Small intestine (tissue), 7 donors: ENCODE data around the gene ATP10B. TPM values are rescaled to one million over a fixed set of nuclear protein-coding genes. Genes with fewer than 3 reads are reported as not detected.

ENCODE experiments used
- DNase-seq, 2 donors: peaks; one replicate each; pipeline versions ENCODE4 v3.0.0 to v3.0.0-alpha.2; 2013
- FAIRE-seq: peaks from 2 replicates; lab custom pipeline; 2012; peaks lifted over from hg19 to GRCh38; lab: Jason Lieb, UNC
- H3K27ac ChIP-seq, 3 donors: one replicate each; pipeline ENCODE4 v1.5.1; 2013; ENCODE audit warnings: low read length in 2 of 3, mild to moderate bottlenecking in 2 of 3, control low read depth in 1 of 3, inconsistent platforms in 1 of 3, low read depth in 1 of 3, moderate library complexity in 1 of 3
- H3K27me3 ChIP-seq, 3 donors: one replicate each; pipeline ENCODE4 v1.6.1; 2013; ENCODE audit warnings: low read length in 3 of 3, inconsistent platforms in 1 of 3; ENCODE audit not compliant: control insufficient read depth in 3 of 3, insufficient read depth in 3 of 3
- H3K36me3 ChIP-seq, 3 donors: one replicate each; pipeline ENCODE4 v1.6.1; 2013; ENCODE audit warnings: low read length in 3 of 3, inconsistent platforms in 1 of 3, low read depth in 1 of 3, mild to moderate bottlenecking in 1 of 3, moderate library complexity in 1 of 3; ENCODE audit not compliant: control insufficient read depth in 3 of 3, insufficient read depth in 2 of 3
- H3K4me1 ChIP-seq, 3 donors: one replicate each; pipeline ENCODE4 v1.6.1; 2013; ENCODE audit warnings: low read length in 2 of 3, inconsistent platforms in 1 of 3, low read depth in 1 of 3, mild to moderate bottlenecking in 1 of 3, moderate library complexity in 1 of 3; ENCODE audit not compliant: control insufficient read depth in 3 of 3, insufficient read depth in 2 of 3
- H3K4me3 ChIP-seq, 3 donors: one replicate each; pipeline ENCODE4 v1.5.1; 2013; ENCODE audit warnings: low read length in 3 of 3, control low read depth in 1 of 3, inconsistent platforms in 1 of 3, low read depth in 1 of 3, mild to moderate bottlenecking in 1 of 3, moderate library complexity in 1 of 3
- H3K9me3 ChIP-seq, 2 donors: one replicate each; pipeline ENCODE4 v1.6.1; 2013; ENCODE audit warnings: low read depth in 1 of 2, low read length in 1 of 2; ENCODE audit not compliant: control insufficient read depth in 2 of 2, insufficient read depth in 1 of 2
- WGBS, 3 donors: extraction: QIAGEN DNeasy Blood & Tissue Kit; methylation state at CpG; one replicate each; pipeline ENCODE4 v1.1.7; 2013; 5-methylcytosine and 5-hydroxymethylcytosine counted together
- polyA plus RNA-seq, 4 donors: library from polyadenylated mRNA; stranded (reverse) in 3 of 4; unstranded in 1 of 4; fragments of 200-250 nt in 3 of 4; fragments of 120-200 nt in 1 of 4; gene quantifications; one replicate each; pipeline versions ENCODE4 v1.2.1 to v1.2.3, GENCODE V29; 2013
- donor health status: healthy with polysubstance abuse.
- donor health status: control.
- donor health status: control.
- donor health status: Bipolar disorder and iron deficiency.
- donor health status: healthy.

Gene ATP10B
- polyA plus RNA-seq, 4 donors: 3.4 to 33.7 (median 14.2) TPM

- Histone ChIP-seq H3K4me1 (no peaks in the 10 kb centered on the region), H3K27me3 (no peaks in the 10 kb centered on the region), H3K36me3 (no peaks in the 10 kb centered on the region), H3K27ac (no peak overlapping the region), H3K4me3 (no peak overlapping the region), H3K9me3 (peaks cover 0 to 4% of the 10 kb centered on the region in 2 donors)
- FAIRE-seq (no peak), DNase-seq (no peak)
- 57 to 87% (median 70%) methylated on average over 1 of the region's 1 CpG for WGBS, 3 donors
These were observed 308.6 kb downstream of the ATP10B start for GRCh38 chr5:160543395-160543794.

GRCh38 chr5:160542840-160543239 lies 309.2 kb downstream of the ATP10B start:
- FAIRE-seq (no peak), DNase-seq (no peak)
- H3K36me3 ChIP-seq: no peaks in the 10 kb centered on the region
- no peak overlapping the region for H3K4me3 ChIP-seq
- no peaks in the 10 kb centered on the region for H3K27me3 ChIP-seq
- H3K4me1 ChIP-seq: no peaks in the 10 kb centered on the region
- WGBS, 3 donors: 82 to 91% (median 89%) methylated on average over 2 of the region's 2 CpGs
- peaks cover 0 to 4% of the 10 kb centered on the region in 2 donors for H3K9me3 ChIP-seq
- H3K27ac ChIP-seq: no peak overlapping the region

DNA sequence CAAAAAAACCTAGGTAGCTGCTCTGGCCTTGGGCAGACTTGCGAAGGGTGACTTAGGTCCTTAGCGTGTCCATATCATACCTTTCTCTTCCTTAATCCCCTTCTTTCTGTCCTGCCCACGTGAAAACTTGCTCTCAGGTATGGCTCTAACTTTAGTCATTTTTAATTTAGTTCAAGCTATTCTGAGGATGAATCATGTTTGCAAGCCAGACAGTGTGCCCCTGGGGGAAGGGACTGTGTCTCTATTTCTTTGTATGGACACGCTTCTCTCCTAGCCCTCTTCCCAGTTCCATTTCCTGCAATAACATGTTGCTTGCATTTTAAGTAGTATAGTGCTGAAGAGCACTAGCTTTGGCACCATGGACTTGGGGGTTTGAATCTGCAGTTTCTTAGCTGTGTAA lies 309.7 kb downstream of the ATP10B start:
- no peaks in the 10 kb centered on the region for H3K27me3 ChIP-seq
- peaks cover 0 to 4% of the 10 kb centered on the region in 2 donors for H3K9me3 ChIP-seq
- no peak for DNase-seq
- no peak for FAIRE-seq
- H3K27ac ChIP-seq: no peak overlapping the region
- H3K36me3 ChIP-seq: no peaks in the 10 kb centered on the region
- no peak overlapping the region for H3K4me3 ChIP-seq
- no peaks in the 10 kb centered on the region for H3K4me1 ChIP-seq
- WGBS, 3 donors: 89 to 94% (median 94%) methylated on average over 4 of the region's 4 CpGs

GRCh38 chr5:160539431-160539830 lies 312.6 kb downstream of the ATP10B start:
- no peak for FAIRE-seq
- no peaks in the 10 kb centered on the region for H3K9me3 ChIP-seq
- no peaks in the 10 kb centered on the region for H3K27me3 ChIP-seq
- H3K27ac ChIP-seq: no peak overlapping the region
- no peak overlapping the region for H3K4me3 ChIP-seq
- DNase-seq: no peak
- WGBS, 3 donors: 62 to 86% (median 78%) methylated on average over 1 of the region's 1 CpG
- H3K36me3 ChIP-seq: no peaks in the 10 kb centered on the region
- H3K4me1 ChIP-seq: no peaks in the 10 kb centered on the region

DNA sequence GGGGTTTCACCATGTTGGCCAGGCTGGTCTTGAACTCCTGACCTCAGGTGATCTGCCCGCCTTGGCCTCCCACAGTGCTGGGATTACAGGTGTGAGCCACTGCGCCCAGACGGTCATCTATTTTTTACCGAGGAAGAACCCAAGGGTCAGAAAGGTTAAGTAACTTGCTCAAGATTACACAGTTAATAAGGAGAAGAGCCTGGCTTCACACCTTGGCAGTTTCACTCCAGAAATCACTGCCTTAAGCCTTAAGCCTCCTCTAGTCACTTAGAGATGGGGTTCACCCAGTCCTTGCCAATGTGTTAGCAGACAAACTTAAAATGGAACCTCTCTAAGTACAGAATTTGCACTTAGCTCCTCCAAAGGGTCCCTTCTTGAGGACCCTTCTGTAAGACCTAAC lies 314.1 kb downstream of the ATP10B start:
- H3K4me3 ChIP-seq: no peak overlapping the region
- FAIRE-seq: no peak

GRCh38 chr5:160537116-160537515 lies 314.9 kb downstream of the ATP10B start:
- Histone ChIP-seq H3K27ac (no peak overlapping the region), H3K4me1 (no peaks in the 10 kb centered on the region), H3K4me3 (no peak overlapping the region), H3K27me3 (no peaks in the 10 kb centered on the region), H3K9me3 (no peaks in the 10 kb centered on the region), H3K36me3 (no peaks in the 10 kb centered on the region)
- DNase-seq (no peak), FAIRE-seq (no peak)

More for the DNA sequence above, 314.1 kb downstream of the ATP10B start:
- Histone ChIP-seq H3K27me3 (no peaks in the 10 kb centered on the region), H3K27ac (no peak overlapping the region), H3K9me3 (no peaks in the 10 kb centered on the region), H3K4me1 (no peaks in the 10 kb centered on the region), H3K36me3 (no peaks in the 10 kb centered on the region)
- no peak for DNase-seq
- 80 to 94% (median 90%) methylated on average over 4 of the region's 4 CpGs for WGBS, 3 donors

DNA sequence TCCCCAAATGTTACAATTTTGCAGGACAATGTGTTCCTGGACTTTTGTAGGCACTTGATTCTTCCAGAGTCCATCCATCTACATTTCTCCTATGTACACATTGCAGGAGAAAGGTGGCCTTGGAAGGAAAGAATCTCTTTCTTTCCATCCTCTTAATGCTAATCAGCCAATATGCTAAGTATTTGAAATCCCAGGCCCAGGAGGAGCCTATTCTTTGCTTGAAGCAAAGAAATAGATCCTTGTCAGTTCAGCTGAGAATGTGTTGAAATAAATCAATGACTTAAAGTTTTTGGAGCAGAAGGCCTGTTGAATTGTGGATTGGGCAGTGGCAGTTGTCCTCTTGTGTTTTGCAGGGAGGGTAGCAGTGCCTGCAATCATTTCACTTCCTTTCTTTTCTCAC lies 317.1 kb downstream of the ATP10B start:
- no peaks in the 10 kb centered on the region for H3K36me3 ChIP-seq
- no peaks in the 10 kb centered on the region for H3K4me1 ChIP-seq
- H3K27me3 ChIP-seq: no peaks in the 10 kb centered on the region
- no peak for FAIRE-seq
- H3K27ac ChIP-seq: no peak overlapping the region
- H3K9me3 ChIP-seq: no peaks in the 10 kb centered on the region
- no peak for DNase-seq
- H3K4me3 ChIP-seq: no peak overlapping the region

DNA sequence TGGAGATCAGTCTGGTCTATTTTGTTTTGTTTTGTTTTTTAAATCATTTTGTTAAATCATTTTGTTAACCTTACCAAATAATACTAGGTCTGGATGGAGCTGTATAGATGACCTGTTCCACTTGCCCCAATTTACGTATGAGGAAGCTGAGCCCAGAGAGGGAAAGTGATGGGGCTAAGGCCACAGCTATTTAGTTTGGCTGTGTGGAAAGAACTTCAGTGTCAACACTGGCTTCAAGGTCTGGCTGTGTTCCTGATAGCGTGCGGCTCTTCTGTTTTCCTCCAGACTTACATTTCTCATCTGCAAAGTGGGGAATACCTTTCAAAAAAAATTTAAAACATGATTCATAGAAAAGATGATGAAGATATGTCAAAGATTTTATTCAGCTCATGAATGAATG lies 317.9 kb downstream of the ATP10B start:
- Histone ChIP-seq H3K36me3 (no peaks in the 10 kb centered on the region), H3K9me3 (no peaks in the 10 kb centered on the region), H3K4me1 (no peaks in the 10 kb centered on the region), H3K27ac (no peak overlapping the region), H3K4me3 (no peak overlapping the region), H3K27me3 (no peaks in the 10 kb centered on the region)
- no peak for FAIRE-seq
- whole genome bisulfite sequencing, 3 donors: 87 to 92% (median 88%) methylated on average over 3 of the region's 3 CpGs
- DNase-seq: no peak

GRCh38 chr5:160525471-160526261 lies 326.3 kb downstream of the ATP10B start:
- Histone ChIP-seq H3K4me3 (no peak overlapping the region), H3K27me3 (no peaks in the 10 kb centered on the region), H3K4me1 (peaks cover 0 to 2% (median 0%) of the 10 kb centered on the region in 3 donors), H3K27ac (no peak overlapping the region), H3K36me3 (no peaks in the 10 kb centered on the region), H3K9me3 (no peaks in the 10 kb centered on the region)
- FAIRE-seq (no peak), DNase-seq (no peak)
- WGBS, 3 donors: 62 to 79% (median 74%) methylated on average over 3 of the region's 3 CpGs
